PFSK-1 (cell line): ENCODE results near the gene OR5H15.

Experiments
- FOXP2 ChIP-seq: optimal IDR thresholded peaks from 2 replicates; pipeline ENCODE3; 2011; ENCODE audit warnings: borderline replicate concordance, control low read depth, inconsistent platforms; ENCODE audit not compliant: insufficient read depth; ENCODE audit errors: extremely low read length, extremely low read depth
- POLR2AphosphoS5 ChIP-seq: IDR thresholded peaks from 2 replicates; pipeline ENCODE4 v1.6.1; 2012; ENCODE audit warnings: low read depth, mild to moderate bottlenecking, control low read depth, low read length, moderate library complexity
- REST ChIP-seq, 2 experiments: IDR thresholded peaks; 2 replicates each; pipeline versions ENCODE4 v1.6.1 to v1.8.0; 2011 to 2012; ENCODE audit warnings: low read depth in 2 of 2, low read length in 2 of 2, control low read depth in 1 of 2, inconsistent platforms in 1 of 2, mild to moderate bottlenecking in 1 of 2, moderate library complexity in 1 of 2; ENCODE audit not compliant: insufficient read depth in 1 of 2
- SIN3A ChIP-seq: IDR thresholded peaks from 2 replicates; pipeline ENCODE4 v1.6.1; 2012; ENCODE audit warnings: mild to moderate bottlenecking, low read length, moderate library complexity, borderline replicate concordance; ENCODE audit not compliant: insufficient read depth
- TAF1 ChIP-seq: IDR thresholded peaks from 2 replicates; pipeline ENCODE4 v1.6.1; 2012; ENCODE audit warnings: low read length, control low read depth, borderline replicate concordance; ENCODE audit not compliant: insufficient read depth

OR5H15 gene

GRCh38 chr3:98148751-98149150 lies 17.7 kb upstream of the OR5H15 start:
- TF ChIP-seq POLR2AphosphoS5 (no peak), REST (IDR thresholded peaks at IDR 0.05; ENCODE audit: insufficient read depth in 1 of 2, low read depth in 2 of 2, low read length in 2 of 2) (no peak), FOXP2 (no peak), SIN3A (no peak), TAF1 (no peak)

- TF ChIP-seq TAF1 = no peak
- TF ChIP-seq REST (IDR thresholded peaks at IDR 0.05; ENCODE audit: insufficient read depth in 1 of 2, low read depth in 2 of 2, low read length in 2 of 2) = no peak
- no peak for TF ChIP-seq SIN3A
- TF ChIP-seq POLR2AphosphoS5 = no peak
These were observed 15.3 kb upstream of the OR5H15 start for GRCh38 chr3:98151241-98151640.

- TF ChIP-seq REST (IDR thresholded peaks at IDR 0.05; ENCODE audit: insufficient read depth in 1 of 2, low read depth in 2 of 2, low read length in 2 of 2) = no peak
- no peak for TF ChIP-seq POLR2AphosphoS5
- no peak for TF ChIP-seq SIN3A
These were observed 4.6 kb downstream of the OR5H15 start for GRCh38 chr3:98171071-98171470.

- TF ChIP-seq POLR2AphosphoS5 (no peak), REST (IDR thresholded peaks at IDR 0.05; ENCODE audit: insufficient read depth in 1 of 2, low read depth in 2 of 2, low read length in 2 of 2) (no peak), TAF1 (no peak), FOXP2 (no peak), SIN3A (no peak)
These were observed 6.1 kb downstream of the OR5H15 start for GRCh38 chr3:98172621-98173020.

GRCh38 chr3:98180319-98180890 lies 13.9 kb downstream of the OR5H15 start:
- TF ChIP-seq SIN3A (no peak), REST (IDR thresholded peaks at IDR 0.05; ENCODE audit: insufficient read depth in 1 of 2, low read depth in 2 of 2, low read length in 2 of 2) (no peak), TAF1 (no peak), POLR2AphosphoS5 (no peak), FOXP2 (no peak)
